ENCODE measurements around the gene SLC6A13.

GRCh38 chr12:238736-239398 is 23.8 kb downstream of the SLC6A13 start:
- TF ChIP-seq CTCF (IDR thresholded peaks at IDR 0.05) (no peak), EP300 (IDR thresholded peaks at IDR 0.05) (no peak)
